HL-60/S4 treated with retinoic acid at 250 ng/mL for 4 days and 3 days (cell line): ENCODE results near the gene ADRM1.

Source experiments
- in situ Hi-C: fragments of 300-500 bp; cut with MboI; formaldehyde crosslinking; loops from 2 replicates; pipeline ENCODE4 v1.7.0; 2022; ENCODE audit warnings: low sequenced_read_pairs

The ADRM1 gene

GRCh38 chr20:62353289-62354030 lies 50.7 kb downstream of the ADRM1 start:
- in situ Hi-C loops: no loop called here

DNA sequence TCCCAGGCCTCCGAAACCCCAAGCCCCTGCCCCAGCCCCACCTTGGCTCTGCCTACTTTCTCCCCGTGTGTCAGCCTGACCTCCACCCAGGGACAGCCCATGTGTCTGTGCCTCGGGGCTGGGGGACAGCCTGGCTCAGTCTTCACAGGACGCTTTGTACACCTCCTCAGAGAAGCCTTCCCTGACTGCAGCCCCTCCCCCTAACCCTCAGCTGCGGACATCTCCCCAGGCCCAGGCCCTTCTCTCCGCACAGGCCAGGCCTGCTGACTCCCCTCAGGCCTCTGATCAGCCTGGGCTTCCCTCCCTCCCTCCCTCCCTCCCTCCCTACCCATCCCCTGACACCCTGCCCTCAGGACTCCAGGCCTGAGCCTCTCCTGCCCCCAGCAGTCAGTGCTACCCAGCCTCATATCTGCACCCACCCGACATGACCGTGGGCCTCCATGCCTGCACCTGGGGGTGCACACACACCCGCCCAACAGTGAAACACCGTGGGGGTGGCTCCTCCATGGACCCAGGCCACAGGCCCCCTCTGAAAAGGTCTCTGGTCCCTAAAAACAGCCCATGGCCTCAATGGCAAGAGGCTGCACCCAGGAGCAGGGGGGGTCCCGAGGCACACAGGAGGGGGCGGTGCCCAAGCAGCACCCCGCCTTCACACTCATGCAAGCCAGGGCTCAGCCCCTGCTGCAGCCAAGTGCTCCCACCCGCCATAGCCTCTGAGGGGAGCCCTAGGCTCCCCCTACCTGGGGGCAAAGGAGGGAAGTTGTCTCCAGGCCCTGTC lies 51.4 kb downstream of the ADRM1 start:
- in situ Hi-C loops: no loop called here

DNA sequence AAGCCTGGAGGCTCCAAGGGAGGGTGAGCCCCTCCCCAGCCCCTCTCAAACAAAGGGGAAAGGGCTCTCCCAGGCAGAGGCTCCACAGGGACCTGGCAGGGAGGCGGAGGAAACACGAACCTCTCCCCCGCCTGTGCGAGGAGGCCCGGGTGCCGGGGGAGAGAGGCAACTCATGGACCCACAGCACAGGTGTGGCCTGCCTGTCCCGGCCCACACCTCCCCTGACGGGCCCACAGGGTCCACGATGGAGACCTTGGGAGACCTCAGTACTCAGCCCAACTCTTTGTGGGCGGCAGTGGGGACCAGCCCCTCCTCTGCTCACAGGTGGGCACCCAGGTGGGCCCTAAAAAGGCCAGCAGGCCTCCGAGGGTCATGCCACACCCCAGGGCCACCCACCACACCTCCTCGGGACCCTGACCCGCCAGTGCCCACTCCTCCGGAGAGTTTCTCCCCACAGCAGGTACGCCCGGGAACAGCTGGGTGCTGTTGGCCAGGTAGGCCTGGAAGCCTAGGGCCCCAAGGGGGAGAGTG lies 52.1 kb downstream of the ADRM1 start:
- in situ Hi-C loops: no loop called here

GRCh38 chr20:62355516-62355877 lies 52.7 kb downstream of the ADRM1 start:
- in situ Hi-C loops: no loop called here

- in situ Hi-C loops: no loop called here
Observed at GRCh38 chr20:62355878-62356588, 53.2 kb downstream of the ADRM1 start.

GRCh38 chr20:62356589-62357186 lies 53.9 kb downstream of the ADRM1 start:
- in situ Hi-C loops: no loop called here

DNA sequence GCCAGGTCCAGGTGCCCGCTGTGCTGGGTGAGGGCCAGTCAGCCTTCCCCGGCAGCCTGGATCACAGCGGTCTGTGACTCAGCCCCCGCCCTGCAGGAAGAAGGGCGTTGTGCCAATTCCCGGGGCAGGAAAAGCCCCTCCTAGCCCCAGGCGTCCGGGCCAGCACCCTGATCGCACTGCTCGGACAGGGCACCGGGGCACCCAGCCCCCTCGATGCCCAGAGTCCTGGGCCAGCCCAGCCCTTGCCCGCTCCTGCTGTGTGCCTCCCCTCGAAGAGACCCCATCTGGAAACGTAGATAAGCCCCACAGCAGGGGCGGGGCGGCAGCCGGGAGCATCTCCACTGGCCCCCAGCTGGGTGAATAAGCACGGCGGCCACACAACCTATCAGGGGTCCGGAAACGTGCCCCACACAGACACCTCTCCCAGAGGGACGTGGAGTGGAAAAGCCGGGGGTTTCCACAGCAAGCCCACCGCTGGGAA lies 54.4 kb downstream of the ADRM1 start:
- in situ Hi-C loops: no loop called here

DNA sequence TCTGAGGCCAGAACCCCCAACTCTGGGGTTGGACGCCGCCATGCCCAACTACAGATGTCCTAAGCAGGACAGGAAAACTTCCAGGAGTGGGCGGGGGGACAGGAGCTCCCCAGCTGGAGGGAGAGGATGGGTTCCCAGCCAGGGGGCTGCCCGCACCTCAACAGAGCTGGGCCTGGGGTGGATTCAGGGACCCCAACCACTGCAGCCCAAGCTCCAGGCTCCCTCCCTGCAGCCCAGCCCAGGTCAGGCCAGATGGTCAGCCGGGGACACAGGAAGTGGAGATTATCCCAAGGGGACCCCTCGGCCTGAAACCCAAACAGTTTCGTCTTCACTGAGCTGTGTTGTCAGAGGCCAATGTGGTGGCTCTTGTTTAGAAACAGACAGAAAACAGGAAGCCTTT lies 54.9 kb downstream of the ADRM1 start:
- in situ Hi-C loops: no loop called here
